Measurements from ENCODE around the gene CCL16. TPM values are rescaled to one million over a fixed set of nuclear protein-coding genes. Genes with fewer than 3 reads are reported as not detected.
A peak's percentile ranks its signal among the peaks of the same experiment; 100 is the strongest.

Gene CCL16
- total and polyA plus RNA-seq, 2 experiments from 2014 or later = not detected

DNA sequence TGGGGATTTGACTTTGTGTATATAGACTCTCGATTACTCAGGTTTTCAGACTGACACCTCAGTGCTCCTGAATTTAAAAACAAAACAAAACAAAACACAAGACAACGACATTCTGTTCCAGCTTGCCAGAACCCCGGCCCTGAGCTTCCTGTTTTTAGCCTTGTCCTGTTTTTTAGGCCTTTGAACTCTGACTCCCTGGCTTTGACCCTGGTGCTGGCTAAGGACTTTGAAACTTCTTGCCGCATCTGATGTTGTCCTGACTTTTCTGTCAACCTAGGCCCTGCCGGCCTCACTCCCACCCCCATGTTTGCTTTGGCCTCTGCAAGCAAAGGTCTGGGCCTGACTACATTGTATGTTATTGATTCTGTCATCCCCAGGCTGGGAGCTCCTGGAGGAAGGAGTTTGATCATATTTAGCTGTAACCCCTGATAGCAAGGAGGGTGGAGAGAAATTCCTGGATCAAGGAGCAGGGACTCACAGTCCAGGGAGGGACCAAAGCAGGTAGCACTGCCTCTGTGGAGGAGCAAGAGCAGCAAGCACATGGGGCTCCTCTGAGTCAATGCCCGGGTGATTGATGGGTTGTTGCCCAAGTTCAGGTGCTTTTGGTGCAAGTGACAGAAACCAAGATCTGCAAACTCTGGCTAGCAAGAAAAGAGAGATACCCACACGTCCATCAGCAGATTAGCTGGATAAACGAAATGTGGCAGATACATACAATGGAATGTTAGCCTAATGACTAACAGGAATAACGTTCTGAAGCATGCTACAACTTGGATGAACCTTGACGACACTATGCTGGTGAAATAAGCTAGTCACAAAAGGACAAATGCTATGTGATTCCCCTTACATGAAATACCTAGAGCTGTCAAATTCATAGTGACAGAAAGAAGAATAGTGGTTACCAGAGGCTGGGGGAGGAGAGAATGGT, 7.7 kb downstream of the CCL16 start:
- Mint-ChIP-seq H3K4me1 (peaks cover 3% of the 10 kb centered on the region; the same call in 1 of the 3 replicates), H3K9me3 (no peaks in the 10 kb centered on the region), H3K4me3 (no peak overlapping the region), H3K36me3 (ENCODE audit: low read depth) (no peaks in the 10 kb centered on the region), H3K27ac (no peak overlapping the region), H3K27me3 (ENCODE audit: insufficient read depth, low read depth, poor library complexity) (peaks cover 2% of the 10 kb centered on the region)
- no peaks in the 10 kb centered on the region for H3K79me2 ChIP-seq (replicated peaks; ENCODE audit: insufficient read depth)
- H3K27ac ChIP-seq (ENCODE audit: low read depth) = no peak overlapping the region
- TF ChIP-seq, protein P1, sequence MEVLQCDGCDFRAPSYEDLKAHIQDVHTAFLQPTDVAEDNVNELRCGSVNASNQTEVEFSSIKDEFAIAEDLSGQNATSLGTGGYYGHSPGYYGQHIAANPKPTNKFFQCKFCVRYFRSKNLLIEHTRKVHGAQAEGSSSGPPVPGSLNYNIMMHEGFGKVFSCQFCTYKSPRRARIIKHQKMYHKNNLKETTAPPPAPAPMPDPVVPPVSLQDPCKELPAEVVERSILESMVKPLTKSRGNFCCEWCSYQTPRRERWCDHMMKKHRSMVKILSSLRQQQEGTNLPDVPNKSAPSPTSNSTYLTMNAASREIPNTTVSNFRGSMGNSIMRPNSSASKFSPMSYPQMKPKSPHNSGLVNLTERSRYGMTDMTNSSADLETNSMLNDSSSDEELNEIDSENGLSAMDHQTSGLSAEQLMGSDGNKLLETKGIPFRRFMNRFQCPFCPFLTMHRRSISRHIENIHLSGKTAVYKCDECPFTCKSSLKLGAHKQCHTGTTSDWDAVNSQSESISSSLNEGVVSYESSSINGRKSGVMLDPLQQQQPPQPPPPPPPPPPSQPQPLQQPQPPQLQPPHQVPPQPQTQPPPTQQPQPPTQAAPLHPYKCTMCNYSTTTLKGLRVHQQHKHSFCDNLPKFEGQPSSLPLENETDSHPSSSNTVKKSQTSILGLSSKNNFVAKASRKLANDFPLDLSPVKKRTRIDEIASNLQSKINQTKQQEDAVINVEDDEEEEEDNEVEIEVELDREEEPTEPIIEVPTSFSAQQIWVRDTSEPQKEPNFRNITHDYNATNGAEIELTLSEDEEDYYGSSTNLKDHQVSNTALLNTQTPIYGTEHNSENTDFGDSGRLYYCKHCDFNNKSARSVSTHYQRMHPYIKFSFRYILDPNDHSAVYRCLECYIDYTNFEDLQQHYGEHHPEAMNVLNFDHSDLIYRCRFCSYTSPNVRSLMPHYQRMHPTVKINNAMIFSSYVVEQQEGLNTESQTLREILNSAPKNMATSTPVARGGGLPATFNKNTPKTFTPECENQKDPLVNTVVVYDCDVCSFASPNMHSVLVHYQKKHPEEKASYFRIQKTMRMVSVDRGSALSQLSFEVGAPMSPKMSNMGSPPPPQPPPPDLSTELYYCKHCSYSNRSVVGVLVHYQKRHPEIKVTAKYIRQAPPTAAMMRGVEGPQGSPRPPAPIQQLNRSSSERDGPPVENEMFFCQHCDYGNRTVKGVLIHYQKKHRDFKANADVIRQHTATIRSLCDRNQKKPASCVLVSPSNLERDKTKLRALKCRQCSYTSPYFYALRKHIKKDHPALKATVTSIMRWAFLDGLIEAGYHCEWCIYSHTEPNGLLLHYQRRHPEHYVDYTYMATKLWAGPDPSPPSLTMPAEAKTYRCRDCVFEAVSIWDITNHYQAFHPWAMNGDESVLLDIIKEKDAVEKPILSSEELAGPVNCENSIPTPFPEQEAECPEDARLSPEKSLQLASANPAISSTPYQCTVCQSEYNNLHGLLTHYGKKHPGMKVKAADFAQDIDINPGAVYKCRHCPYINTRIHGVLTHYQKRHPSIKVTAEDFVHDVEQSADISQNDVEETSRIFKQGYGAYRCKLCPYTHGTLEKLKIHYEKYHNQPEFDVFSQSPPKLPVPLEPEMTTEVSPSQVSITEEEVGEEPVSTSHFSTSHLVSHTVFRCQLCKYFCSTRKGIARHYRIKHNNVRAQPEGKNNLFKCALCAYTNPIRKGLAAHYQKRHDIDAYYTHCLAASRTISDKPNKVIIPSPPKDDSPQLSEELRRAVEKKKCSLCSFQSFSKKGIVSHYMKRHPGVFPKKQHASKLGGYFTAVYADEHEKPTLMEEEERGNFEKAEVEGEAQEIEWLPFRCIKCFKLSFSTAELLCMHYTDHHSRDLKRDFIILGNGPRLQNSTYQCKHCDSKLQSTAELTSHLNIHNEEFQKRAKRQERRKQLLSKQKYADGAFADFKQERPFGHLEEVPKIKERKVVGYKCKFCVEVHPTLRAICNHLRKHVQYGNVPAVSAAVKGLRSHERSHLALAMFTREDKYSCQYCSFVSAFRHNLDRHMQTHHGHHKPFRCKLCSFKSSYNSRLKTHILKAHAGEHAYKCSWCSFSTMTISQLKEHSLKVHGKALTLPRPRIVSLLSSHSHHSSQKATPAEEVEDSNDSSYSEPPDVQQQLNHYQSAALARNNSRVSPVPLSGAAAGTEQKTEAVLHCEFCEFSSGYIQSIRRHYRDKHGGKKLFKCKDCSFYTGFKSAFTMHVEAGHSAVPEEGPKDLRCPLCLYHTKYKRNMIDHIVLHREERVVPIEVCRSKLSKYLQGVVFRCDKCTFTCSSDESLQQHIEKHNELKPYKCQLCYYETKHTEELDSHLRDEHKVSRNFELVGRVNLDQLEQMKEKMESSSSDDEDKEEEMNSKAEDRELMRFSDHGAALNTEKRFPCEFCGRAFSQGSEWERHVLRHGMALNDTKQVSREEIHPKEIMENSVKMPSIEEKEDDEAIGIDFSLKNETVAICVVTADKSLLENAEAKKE (CRISPR knock-in tag; IDR thresholded peaks at IDR 0.05) = no peak
- no peak for TF ChIP-seq JUNB (IDR thresholded peaks at IDR 0.05; ENCODE audit: unreplicated experiment)
- TF ChIP-seq CREB1 (CRISPR knock-in tag; IDR thresholded peaks at IDR 0.05; ENCODE audit: low read depth) = no peak
- TF ChIP-seq ZNF331 (CRISPR knock-in tag; IDR thresholded peaks at IDR 0.05; ENCODE audit: low read depth) = no peak
- TF ChIP-seq ZNF114 (CRISPR knock-in tag; IDR thresholded peaks at IDR 0.05) = no peak
- TF ChIP-seq, protein P2, sequence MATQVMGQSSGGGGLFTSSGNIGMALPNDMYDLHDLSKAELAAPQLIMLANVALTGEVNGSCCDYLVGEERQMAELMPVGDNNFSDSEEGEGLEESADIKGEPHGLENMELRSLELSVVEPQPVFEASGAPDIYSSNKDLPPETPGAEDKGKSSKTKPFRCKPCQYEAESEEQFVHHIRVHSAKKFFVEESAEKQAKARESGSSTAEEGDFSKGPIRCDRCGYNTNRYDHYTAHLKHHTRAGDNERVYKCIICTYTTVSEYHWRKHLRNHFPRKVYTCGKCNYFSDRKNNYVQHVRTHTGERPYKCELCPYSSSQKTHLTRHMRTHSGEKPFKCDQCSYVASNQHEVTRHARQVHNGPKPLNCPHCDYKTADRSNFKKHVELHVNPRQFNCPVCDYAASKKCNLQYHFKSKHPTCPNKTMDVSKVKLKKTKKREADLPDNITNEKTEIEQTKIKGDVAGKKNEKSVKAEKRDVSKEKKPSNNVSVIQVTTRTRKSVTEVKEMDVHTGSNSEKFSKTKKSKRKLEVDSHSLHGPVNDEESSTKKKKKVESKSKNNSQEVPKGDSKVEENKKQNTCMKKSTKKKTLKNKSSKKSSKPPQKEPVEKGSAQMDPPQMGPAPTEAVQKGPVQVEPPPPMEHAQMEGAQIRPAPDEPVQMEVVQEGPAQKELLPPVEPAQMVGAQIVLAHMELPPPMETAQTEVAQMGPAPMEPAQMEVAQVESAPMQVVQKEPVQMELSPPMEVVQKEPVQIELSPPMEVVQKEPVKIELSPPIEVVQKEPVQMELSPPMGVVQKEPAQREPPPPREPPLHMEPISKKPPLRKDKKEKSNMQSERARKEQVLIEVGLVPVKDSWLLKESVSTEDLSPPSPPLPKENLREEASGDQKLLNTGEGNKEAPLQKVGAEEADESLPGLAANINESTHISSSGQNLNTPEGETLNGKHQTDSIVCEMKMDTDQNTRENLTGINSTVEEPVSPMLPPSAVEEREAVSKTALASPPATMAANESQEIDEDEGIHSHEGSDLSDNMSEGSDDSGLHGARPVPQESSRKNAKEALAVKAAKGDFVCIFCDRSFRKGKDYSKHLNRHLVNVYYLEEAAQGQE (IDR thresholded peaks at IDR 0.05; ENCODE audit: unreplicated experiment) = no peak
- no peak for TF ChIP-seq NANOG (IDR thresholded peaks at IDR 0.05; ENCODE audit: borderline replicate concordance)
- TF ChIP-seq, protein P3, sequence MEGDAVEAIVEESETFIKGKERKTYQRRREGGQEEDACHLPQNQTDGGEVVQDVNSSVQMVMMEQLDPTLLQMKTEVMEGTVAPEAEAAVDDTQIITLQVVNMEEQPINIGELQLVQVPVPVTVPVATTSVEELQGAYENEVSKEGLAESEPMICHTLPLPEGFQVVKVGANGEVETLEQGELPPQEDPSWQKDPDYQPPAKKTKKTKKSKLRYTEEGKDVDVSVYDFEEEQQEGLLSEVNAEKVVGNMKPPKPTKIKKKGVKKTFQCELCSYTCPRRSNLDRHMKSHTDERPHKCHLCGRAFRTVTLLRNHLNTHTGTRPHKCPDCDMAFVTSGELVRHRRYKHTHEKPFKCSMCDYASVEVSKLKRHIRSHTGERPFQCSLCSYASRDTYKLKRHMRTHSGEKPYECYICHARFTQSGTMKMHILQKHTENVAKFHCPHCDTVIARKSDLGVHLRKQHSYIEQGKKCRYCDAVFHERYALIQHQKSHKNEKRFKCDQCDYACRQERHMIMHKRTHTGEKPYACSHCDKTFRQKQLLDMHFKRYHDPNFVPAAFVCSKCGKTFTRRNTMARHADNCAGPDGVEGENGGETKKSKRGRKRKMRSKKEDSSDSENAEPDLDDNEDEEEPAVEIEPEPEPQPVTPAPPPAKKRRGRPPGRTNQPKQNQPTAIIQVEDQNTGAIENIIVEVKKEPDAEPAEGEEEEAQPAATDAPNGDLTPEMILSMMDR (conservative IDR thresholded peaks at IDR 0.05; ENCODE audit: low read depth in 2 of 2) = no peak
- no peak for TF ChIP-seq EZH2 (IDR thresholded peaks at IDR 0.05; ENCODE audit: low read depth, unreplicated experiment)
- TF ChIP-seq EZH2phosphoT487 (IDR thresholded peaks at IDR 0.05; ENCODE audit: unreplicated experiment) = no peak
- TF ChIP-seq, protein P4, sequence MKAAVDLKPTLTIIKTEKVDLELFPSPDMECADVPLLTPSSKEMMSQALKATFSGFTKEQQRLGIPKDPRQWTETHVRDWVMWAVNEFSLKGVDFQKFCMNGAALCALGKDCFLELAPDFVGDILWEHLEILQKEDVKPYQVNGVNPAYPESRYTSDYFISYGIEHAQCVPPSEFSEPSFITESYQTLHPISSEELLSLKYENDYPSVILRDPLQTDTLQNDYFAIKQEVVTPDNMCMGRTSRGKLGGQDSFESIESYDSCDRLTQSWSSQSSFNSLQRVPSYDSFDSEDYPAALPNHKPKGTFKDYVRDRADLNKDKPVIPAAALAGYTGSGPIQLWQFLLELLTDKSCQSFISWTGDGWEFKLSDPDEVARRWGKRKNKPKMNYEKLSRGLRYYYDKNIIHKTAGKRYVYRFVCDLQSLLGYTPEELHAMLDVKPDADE (IDR thresholded peaks at IDR 0.05) = no peak
- no peak for TF ChIP-seq STAT1 (IDR thresholded peaks at IDR 0.05; ENCODE audit: unreplicated experiment)
- TF ChIP-seq POLR2AphosphoS5 (IDR thresholded peaks at IDR 0.05; ENCODE audit: low read depth) = no peak
- H3K4me2 ChIP-seq = no peak overlapping the region
- H2AFZ ChIP-seq = 0 out of 2 replicates have a peak overlapping the region, but pooled peaks have one; percentile 23
- no peak for DNase-seq (ENCODE audit: low spot score)
- H3K9me2 ChIP-seq (ENCODE audit: insufficient read depth) = no peaks in the 10 kb centered on the region
- ATAC-seq = no peak
- H3K4me3 ChIP-seq = no peak overlapping the region
- no peaks in the 10 kb centered on the region for H3K36me3 ChIP-seq (ENCODE audit: insufficient read depth)
- no peaks in the 10 kb centered on the region for H3F3A ChIP-seq (replicated peaks; ENCODE audit: low read depth)
- no peaks in the 10 kb centered on the region for H4K20me1 ChIP-seq (replicated peaks; ENCODE audit: insufficient read depth)
- H3K27me3 ChIP-seq (ENCODE audit: insufficient read depth) = no peaks in the 10 kb centered on the region
- 0 out of 2 replicates have a peak, but pooled peaks cover 4% of the 10 kb centered on the region for H3K4me1 ChIP-seq (ENCODE audit: insufficient read depth)
